ENCODE results near the gene PRSS38. TPM values are rescaled to one million over a fixed set of nuclear protein-coding genes. Genes with fewer than 3 reads are reported as not detected.

Gene PRSS38
- total and polyA plus RNA-seq, 4 donors, result not detected

- ATAC-seq (ENCODE audit: low FRiP score) (peak; percentile 3), DNase-seq (no peak)
- no peaks in the 10 kb centered on the region for H3K36me3 ChIP-seq (ENCODE audit: control insufficient read depth in 1 of 2, insufficient read depth in 2 of 2, low read length in 1 of 2)
- no peaks in the 10 kb centered on the region for H3K4me1 ChIP-seq (ENCODE audit: control insufficient read depth in 1 of 2, insufficient read depth in 2 of 2, low read length in 2 of 2)
- H3K4me3 ChIP-seq (ENCODE audit: low read length in 2 of 2), result no peak overlapping the region
- WGBS, 2 donors, result 26 to 37% methylated on average over 11 of the region's 11 CpGs
- intact Hi-C loops (cut with DNase I), result no loop called here
- no peaks in the 10 kb centered on the region for H3K27me3 ChIP-seq (ENCODE audit: control insufficient read depth in 1 of 2, insufficient read depth in 2 of 2, low read length in 1 of 2)
- H3K27ac ChIP-seq (ENCODE audit: low read depth in 1 of 2, low read length in 2 of 2), result no peak overlapping the region
- no peaks in the 10 kb centered on the region for H3K9me3 ChIP-seq (ENCODE audit: control insufficient read depth, low read length)
These were observed 20.7 kb upstream of the PRSS38 start for GRCh38 chr1:227794817-227795192.

- Histone ChIP-seq H3K36me3 (ENCODE audit: control insufficient read depth in 1 of 2, insufficient read depth in 2 of 2, low read length in 1 of 2) (no peaks in the 10 kb centered on the region), H3K27me3 (ENCODE audit: control insufficient read depth in 1 of 2, insufficient read depth in 2 of 2, low read length in 1 of 2) (no peaks in the 10 kb centered on the region), H3K4me3 (ENCODE audit: low read length in 2 of 2) (no peak overlapping the region), H3K27ac (ENCODE audit: low read depth in 1 of 2, low read length in 2 of 2) (no peak overlapping the region), H3K9me3 (ENCODE audit: control insufficient read depth, low read length) (no peaks in the 10 kb centered on the region), H3K4me1 (ENCODE audit: control insufficient read depth in 1 of 2, insufficient read depth in 2 of 2, low read length in 2 of 2) (no peaks in the 10 kb centered on the region)
- ATAC-seq (ENCODE audit: low FRiP score) (no peak), DNase-seq (no peak)
- 56 to 65% methylated on average over 5 to 6 of the region's 6 CpGs for WGBS, 2 donors
- intact Hi-C loops (cut with DNase I), result no loop called here
These were observed 19.7 kb upstream of the PRSS38 start for GRCh38 chr1:227795732-227796131.

DNA sequence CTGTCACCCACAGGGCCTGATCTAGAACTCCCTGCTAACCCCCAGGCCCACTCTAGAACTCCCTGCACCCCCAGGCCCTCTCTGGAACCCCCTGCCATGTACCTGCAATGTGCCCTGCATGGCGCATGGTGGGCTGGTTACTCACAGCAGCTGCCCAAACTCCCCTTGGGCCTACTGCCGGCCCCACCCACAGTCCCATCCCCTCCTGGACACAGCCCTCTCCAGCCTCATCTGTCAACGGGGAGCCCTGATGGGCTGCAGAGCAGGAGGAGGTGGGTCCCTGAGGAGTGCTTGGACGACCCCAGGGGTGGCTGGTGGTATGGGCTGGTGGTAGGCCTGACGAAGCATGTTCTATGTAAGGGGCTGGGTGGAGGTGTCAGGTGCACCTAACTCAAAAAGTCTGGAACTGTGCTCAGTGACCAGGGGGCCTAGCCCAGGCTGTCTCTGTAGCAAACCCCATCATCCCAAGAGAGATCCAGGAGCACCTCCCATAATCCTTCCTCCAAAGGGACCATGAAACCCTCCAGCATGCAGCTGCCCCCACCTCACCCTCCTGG lies 19.0 kb upstream of the PRSS38 start:
- Histone ChIP-seq H3K27ac (ENCODE audit: low read depth in 1 of 2, low read length in 2 of 2) (no peak overlapping the region), H3K36me3 (ENCODE audit: control insufficient read depth in 1 of 2, insufficient read depth in 2 of 2, low read length in 1 of 2) (no peaks in the 10 kb centered on the region), H3K4me3 (ENCODE audit: low read length in 2 of 2) (no peak overlapping the region), H3K27me3 (ENCODE audit: control insufficient read depth in 1 of 2, insufficient read depth in 2 of 2, low read length in 1 of 2) (no peaks in the 10 kb centered on the region), H3K9me3 (ENCODE audit: control insufficient read depth, low read length) (no peaks in the 10 kb centered on the region), H3K4me1 (ENCODE audit: control insufficient read depth in 1 of 2, insufficient read depth in 2 of 2, low read length in 2 of 2) (no peaks in the 10 kb centered on the region)
- no peak for ATAC-seq (ENCODE audit: low FRiP score)
- 94 to 96% methylated on average over 5 of the region's 5 CpGs for WGBS, 2 donors
- intact Hi-C loops (cut with DNase I), result no loop called here
- no peak for DNase-seq

- no peak overlapping the region for H3K27ac ChIP-seq (ENCODE audit: low read depth in 1 of 2, low read length in 2 of 2)
- intact Hi-C loops (cut with DNase I), result no loop called here
These were observed 18.3 kb upstream of the PRSS38 start for GRCh38 chr1:227797144-227797543.

DNA sequence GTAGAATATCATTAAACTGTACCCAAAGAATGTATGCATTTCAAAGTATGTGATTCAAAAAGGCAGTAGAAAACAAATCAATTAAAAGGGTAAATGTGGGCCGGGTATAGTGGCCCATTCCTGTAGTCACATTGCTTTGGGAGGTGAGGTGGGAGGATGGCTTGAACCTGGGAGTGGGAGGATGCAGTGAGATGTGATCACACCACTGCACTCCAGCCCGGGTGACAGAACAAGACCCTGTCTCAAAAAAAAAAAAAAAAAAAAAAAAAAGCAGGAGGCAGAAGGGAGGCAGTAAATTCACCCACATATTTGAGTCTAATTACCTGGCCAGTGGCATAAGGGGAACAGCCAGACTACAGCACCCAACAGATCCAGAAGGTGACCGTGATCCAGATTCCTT lies 17.9 kb upstream of the PRSS38 start:
- Histone ChIP-seq H3K27me3 (ENCODE audit: control insufficient read depth in 1 of 2, insufficient read depth in 2 of 2, low read length in 1 of 2) (no peaks in the 10 kb centered on the region), H3K27ac (ENCODE audit: low read depth in 1 of 2, low read length in 2 of 2) (no peak overlapping the region), H3K4me1 (ENCODE audit: control insufficient read depth in 1 of 2, insufficient read depth in 2 of 2, low read length in 2 of 2) (no peaks in the 10 kb centered on the region), H3K4me3 (ENCODE audit: low read length in 2 of 2) (no peak overlapping the region), H3K36me3 (ENCODE audit: control insufficient read depth in 1 of 2, insufficient read depth in 2 of 2, low read length in 1 of 2) (no peaks in the 10 kb centered on the region), H3K9me3 (ENCODE audit: control insufficient read depth, low read length) (no peaks in the 10 kb centered on the region)
- ATAC-seq (ENCODE audit: low FRiP score) (no peak), DNase-seq (no peak)
- intact Hi-C loops (cut with DNase I), result no loop called here
- 82 to 88% methylated on average over 3 of the region's 3 CpGs for WGBS, 2 donors

More at GRCh38 chr1:227797144-227797543, 18.3 kb upstream of the PRSS38 start:
- WGBS, 2 donors, result 90 to 91% methylated on average over 3 of the region's 3 CpGs
- ATAC-seq (ENCODE audit: low FRiP score) (no peak), DNase-seq (no peak)
- H3K36me3 ChIP-seq (ENCODE audit: control insufficient read depth in 1 of 2, insufficient read depth in 2 of 2, low read length in 1 of 2), result no peaks in the 10 kb centered on the region
- H3K9me3 ChIP-seq (ENCODE audit: control insufficient read depth, low read length), result no peaks in the 10 kb centered on the region
- no peaks in the 10 kb centered on the region for H3K27me3 ChIP-seq (ENCODE audit: control insufficient read depth in 1 of 2, insufficient read depth in 2 of 2, low read length in 1 of 2)
- H3K4me1 ChIP-seq (ENCODE audit: control insufficient read depth in 1 of 2, insufficient read depth in 2 of 2, low read length in 2 of 2), result no peaks in the 10 kb centered on the region
- H3K4me3 ChIP-seq (ENCODE audit: low read length in 2 of 2), result no peak overlapping the region

GRCh38 chr1:227798078-227798802 lies 17.2 kb upstream of the PRSS38 start:
- no peak overlapping the region for H3K4me3 ChIP-seq (ENCODE audit: low read length in 2 of 2)
- no peak for DNase-seq
- no peaks in the 10 kb centered on the region for H3K27me3 ChIP-seq (ENCODE audit: control insufficient read depth in 1 of 2, insufficient read depth in 2 of 2, low read length in 1 of 2)
- no peaks in the 10 kb centered on the region for H3K36me3 ChIP-seq (ENCODE audit: control insufficient read depth in 1 of 2, insufficient read depth in 2 of 2, low read length in 1 of 2)
- intact Hi-C loops (cut with DNase I), result no loop called here
- WGBS, 2 donors, result 83% methylated on average over 16 of the region's 16 CpGs
- H3K9me3 ChIP-seq (ENCODE audit: control insufficient read depth, low read length), result no peaks in the 10 kb centered on the region
- H3K27ac ChIP-seq (ENCODE audit: low read depth in 1 of 2, low read length in 2 of 2), result no peak overlapping the region
- H3K4me1 ChIP-seq (ENCODE audit: control insufficient read depth in 1 of 2, insufficient read depth in 2 of 2, low read length in 2 of 2), result no peaks in the 10 kb centered on the region
- no peak for ATAC-seq (ENCODE audit: low FRiP score)

DNA sequence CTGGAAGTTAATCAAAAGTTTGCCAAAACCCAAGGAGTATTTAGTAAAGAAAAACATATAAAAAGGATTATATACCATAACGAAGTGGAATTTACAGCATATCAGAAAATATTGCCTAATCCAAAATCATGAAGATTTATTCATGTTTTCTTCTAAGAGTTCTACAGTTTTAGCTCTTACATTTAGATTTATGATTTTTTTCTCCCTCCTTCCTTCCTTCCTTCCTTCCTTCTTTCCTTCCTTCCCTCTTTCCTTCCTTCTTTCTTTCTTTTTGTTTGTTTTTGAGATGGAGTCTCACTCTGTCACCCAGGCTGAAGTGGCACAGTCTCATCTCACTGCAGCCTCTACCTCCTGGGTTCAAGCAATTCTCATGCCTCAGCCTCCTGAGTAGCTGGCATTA lies 15.7 kb upstream of the PRSS38 start:
- Histone ChIP-seq H3K9me3 (ENCODE audit: control insufficient read depth, low read length) (peaks cover under 1% of the 10 kb centered on the region), H3K27me3 (ENCODE audit: control insufficient read depth in 1 of 2, insufficient read depth in 2 of 2, low read length in 1 of 2) (no peaks in the 10 kb centered on the region), H3K4me1 (ENCODE audit: control insufficient read depth in 1 of 2, insufficient read depth in 2 of 2, low read length in 2 of 2) (no peaks in the 10 kb centered on the region), H3K4me3 (ENCODE audit: low read length in 2 of 2) (no peak overlapping the region), H3K36me3 (ENCODE audit: control insufficient read depth in 1 of 2, insufficient read depth in 2 of 2, low read length in 1 of 2) (no peaks in the 10 kb centered on the region), H3K27ac (ENCODE audit: low read depth in 1 of 2, low read length in 2 of 2) (no peak overlapping the region)
- no peak for DNase-seq
- ATAC-seq (ENCODE audit: low FRiP score), result no peak
- WGBS, 2 donors, result 68 to 73% methylated on average over 1 of the region's 1 CpG
- intact Hi-C loops (cut with DNase I), result no loop called here

- H3K4me3 ChIP-seq (ENCODE audit: low read length in 2 of 2), result no peak overlapping the region
- H3K4me1 ChIP-seq (ENCODE audit: control insufficient read depth in 1 of 2, insufficient read depth in 2 of 2, low read length in 2 of 2), result no peaks in the 10 kb centered on the region
These were observed 11.5 kb upstream of the PRSS38 start for GRCh38 chr1:227803933-227804332.

DNA sequence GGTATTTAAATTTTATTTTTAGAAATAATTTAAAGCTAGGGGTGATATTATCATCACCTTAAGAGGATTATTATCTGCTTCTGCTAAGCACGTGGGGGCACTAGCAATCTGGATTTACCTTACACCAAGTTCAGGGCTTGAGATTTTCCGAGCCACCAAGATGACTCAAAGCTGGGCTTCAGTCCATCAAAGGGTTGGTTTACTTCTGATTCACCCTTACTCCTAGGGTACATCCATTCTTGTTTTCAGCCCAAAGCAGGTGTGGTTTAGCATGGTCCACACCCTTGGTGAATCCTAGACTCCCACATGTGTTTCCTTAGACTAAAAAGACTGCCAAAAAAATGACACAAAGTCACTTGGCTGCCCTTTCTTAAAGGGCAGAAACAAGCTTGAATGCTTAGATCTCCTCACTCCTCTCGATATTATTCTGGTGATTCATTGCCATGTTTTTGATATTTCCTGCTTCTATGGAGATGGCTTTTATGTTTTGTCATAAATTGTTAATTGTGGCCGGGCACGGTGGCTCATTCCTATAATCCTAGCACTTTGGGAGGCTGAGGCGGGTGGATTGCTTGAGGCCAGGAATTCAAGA lies 9.8 kb upstream of the PRSS38 start:
- H3K27me3 ChIP-seq (ENCODE audit: control insufficient read depth in 1 of 2, insufficient read depth in 2 of 2, low read length in 1 of 2), result no peaks in the 10 kb centered on the region
- WGBS, 2 donors, result 53 to 61% methylated on average over 6 of the region's 6 CpGs
- intact Hi-C loops (cut with DNase I), result no loop called here
- ATAC-seq (ENCODE audit: low FRiP score), result no peak
- H3K27ac ChIP-seq (ENCODE audit: low read depth in 1 of 2, low read length in 2 of 2), result no peak overlapping the region
- H3K9me3 ChIP-seq (ENCODE audit: control insufficient read depth, low read length), result peaks cover 1% of the 10 kb centered on the region
- no peaks in the 10 kb centered on the region for H3K36me3 ChIP-seq (ENCODE audit: control insufficient read depth in 1 of 2, insufficient read depth in 2 of 2, low read length in 1 of 2)
- no peaks in the 10 kb centered on the region for H3K4me1 ChIP-seq (ENCODE audit: control insufficient read depth in 1 of 2, insufficient read depth in 2 of 2, low read length in 2 of 2)
- H3K4me3 ChIP-seq (ENCODE audit: low read length in 2 of 2), result no peak overlapping the region
- no peak for DNase-seq

More at GRCh38 chr1:227803933-227804332, 11.5 kb upstream of the PRSS38 start:
- Histone ChIP-seq H3K36me3 (ENCODE audit: control insufficient read depth in 1 of 2, insufficient read depth in 2 of 2, low read length in 1 of 2) (no peaks in the 10 kb centered on the region), H3K27me3 (ENCODE audit: control insufficient read depth in 1 of 2, insufficient read depth in 2 of 2, low read length in 1 of 2) (no peaks in the 10 kb centered on the region), H3K9me3 (ENCODE audit: control insufficient read depth, low read length) (peaks cover 1% of the 10 kb centered on the region), H3K27ac (ENCODE audit: low read depth in 1 of 2, low read length in 2 of 2) (no peak overlapping the region)
- ATAC-seq (ENCODE audit: low FRiP score), result no peak
- intact Hi-C loops (cut with DNase I), result no loop called here
- DNase-seq, result no peak

Data from aorta (tissue), 5 donors.